Neural progenitor cell (in vitro differentiated cells): Measurements from ENCODE around the gene KRT77. TPM values are rescaled to one million over a fixed set of nuclear protein-coding genes. Genes with fewer than 3 reads are reported as not detected.

ENCODE experiments used
- DNase-seq: peaks from one replicate; pipeline ENCODE4 v3.0.0-alpha.2; 2016; ENCODE audit warnings: low spot score
- H2AFZ ChIP-seq: fragments of 200-600 bp; sonication (generic); replicated peaks from 2 replicates; pipeline ENCODE4 v1.6.1; 2016; ENCODE audit warnings: antibody characterized with exemption
- H3F3A ChIP-seq: fragments of 200-600 bp; sonication (generic); 2 replicates; pipeline ENCODE4 v1.6.1; 2016; ENCODE audit warnings: antibody characterized with exemption, low read depth
- H3K27ac ChIP-seq: fragments of 200-600 bp; sonication (generic); 2 replicates; pipeline ENCODE4 v1.5.1; 2016; ENCODE audit warnings: mild to moderate bottlenecking
- H3K27me3 ChIP-seq: fragments of 200-600 bp; sonication (generic); 2 replicates; pipeline ENCODE4 v1.6.1; 2016; ENCODE audit warnings: mild to moderate bottlenecking, moderate library complexity
- H3K36me3 ChIP-seq: fragments of 200-600 bp; sonication (generic); 2 replicates; pipeline ENCODE4 v1.5.1; 2016
- H3K4me1 ChIP-seq: fragments of 200-600 bp; sonication (generic); 2 replicates; pipeline ENCODE4 v1.6.1; 2016; ENCODE audit warnings: mixed run types
- H3K4me2 ChIP-seq: fragments of 200-600 bp; sonication (generic); 2 replicates; pipeline ENCODE4 v1.6.1; 2016
- H3K4me3 ChIP-seq: fragments of 200-600 bp; sonication (generic); 2 replicates; pipeline ENCODE4 v1.5.1; 2016
- H3K79me2 ChIP-seq: fragments of 200-600 bp; sonication (generic); 2 replicates; pipeline ENCODE4 v1.6.1; 2016; ENCODE audit warnings: low read depth
- H3K9ac ChIP-seq: fragments of 200-600 bp; sonication (generic); 2 replicates; pipeline ENCODE4 v1.6.1; 2016
- H3K9me3 ChIP-seq: fragments of 200-600 bp; sonication (generic); 2 replicates; pipeline ENCODE4 v1.5.1; 2016; ENCODE audit warnings: low read depth
- H4K20me1 ChIP-seq: fragments of 200-600 bp; sonication (generic); 2 replicates; pipeline ENCODE4 v1.6.1; 2016; ENCODE audit warnings: low read depth
- H3K27ac Mint-ChIP-seq: 3 replicates; pipeline ENCODE4 v1.8.0; 2021; ENCODE audit warnings: mixed read lengths
- H3K27me3 Mint-ChIP-seq: 2 replicates; pipeline ENCODE4 v1.8.0; 2022; ENCODE audit warnings: low read depth, mild to moderate bottlenecking, inconsistent platforms, moderate library complexity, mixed read lengths; ENCODE audit not compliant: insufficient read depth
- H3K36me3 Mint-ChIP-seq: 3 replicates; pipeline ENCODE4 v1.8.0; 2021; ENCODE audit warnings: mixed read lengths
- H3K4me1 Mint-ChIP-seq: 3 replicates; pipeline ENCODE4 v1.8.0; 2021; ENCODE audit warnings: mixed read lengths
- H3K4me3 Mint-ChIP-seq: 3 replicates; pipeline ENCODE4 v1.8.0; 2021; ENCODE audit warnings: mild to moderate bottlenecking, moderate library complexity, mixed read lengths
- H3K9me3 Mint-ChIP-seq: 3 replicates; pipeline ENCODE4 v1.8.0; 2020; ENCODE audit warnings: mixed read lengths
- EZH2 ChIP-seq: fragments of 200-600 bp; sonication (generic); IDR thresholded peaks from 2 replicates; pipeline ENCODE4 v1.6.1; 2017; ENCODE audit warnings: antibody characterized with exemption, mild to moderate bottlenecking, moderate library complexity
- EZH2phosphoT487 ChIP-seq: fragments of 200-600 bp; sonication (generic); IDR thresholded peaks from 2 replicates; pipeline ENCODE4 v1.6.1; 2017; ENCODE audit warnings: antibody characterized with exemption
- total RNA-seq: library from RNA; depleted of rRNA; stranded (reverse); fragments of >200 nt; gene quantifications from 2 replicates; pipeline ENCODE4 v1.2.3, GENCODE V29; 2015; ENCODE audit warnings: low replicate concordance
- TF ChIP-seq, protein P1 (sequence below): fragments of 200-600 bp; sonication (generic); IDR thresholded peaks from 2 replicates; pipeline ENCODE4 v1.5.1; 2017; ENCODE audit warnings: antibody characterized with exemption, mild to moderate bottlenecking

Gene KRT77
- total RNA-seq, 1 donor from 2014 or later: 0.47 TPM

DNA sequence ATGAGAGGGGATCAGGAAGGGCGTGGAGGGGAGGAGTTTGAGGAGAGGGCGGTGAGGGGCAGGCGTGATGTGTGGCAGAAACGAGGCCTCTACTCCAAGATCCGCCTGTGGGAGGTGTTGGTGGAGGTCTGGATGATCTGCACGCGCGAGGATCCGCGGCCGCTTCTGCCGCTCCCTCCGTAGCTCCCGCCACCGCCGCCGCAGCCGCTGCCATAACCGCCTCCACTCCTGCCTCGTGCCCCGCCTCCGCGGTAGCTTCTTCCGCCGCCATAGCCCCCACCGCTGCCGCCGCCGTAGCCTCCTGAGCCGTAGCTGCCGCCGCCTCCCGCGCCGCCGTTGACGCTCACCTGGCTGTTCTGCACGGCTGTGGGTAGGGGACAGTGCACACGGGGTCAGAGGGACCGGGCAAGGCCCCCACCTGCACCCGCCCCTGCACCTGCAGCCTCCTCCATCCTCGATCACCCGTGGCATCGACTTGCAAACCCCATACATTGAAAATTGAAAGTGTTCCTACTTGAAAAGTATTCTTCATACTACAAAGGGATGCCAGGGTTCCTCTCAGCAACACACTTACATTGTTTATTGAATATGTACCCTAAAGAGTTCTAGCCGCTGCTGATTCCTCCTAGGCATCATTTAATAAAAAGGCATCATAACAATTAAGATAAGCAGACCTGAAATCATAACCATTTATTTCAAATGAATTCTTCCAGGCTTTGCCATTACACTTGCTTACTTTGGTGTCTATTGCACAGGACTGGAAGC is 12.1 kb downstream of the KRT77 start:
- DNase-seq: peak; percentile 70
- TF ChIP-seq, protein P1, sequence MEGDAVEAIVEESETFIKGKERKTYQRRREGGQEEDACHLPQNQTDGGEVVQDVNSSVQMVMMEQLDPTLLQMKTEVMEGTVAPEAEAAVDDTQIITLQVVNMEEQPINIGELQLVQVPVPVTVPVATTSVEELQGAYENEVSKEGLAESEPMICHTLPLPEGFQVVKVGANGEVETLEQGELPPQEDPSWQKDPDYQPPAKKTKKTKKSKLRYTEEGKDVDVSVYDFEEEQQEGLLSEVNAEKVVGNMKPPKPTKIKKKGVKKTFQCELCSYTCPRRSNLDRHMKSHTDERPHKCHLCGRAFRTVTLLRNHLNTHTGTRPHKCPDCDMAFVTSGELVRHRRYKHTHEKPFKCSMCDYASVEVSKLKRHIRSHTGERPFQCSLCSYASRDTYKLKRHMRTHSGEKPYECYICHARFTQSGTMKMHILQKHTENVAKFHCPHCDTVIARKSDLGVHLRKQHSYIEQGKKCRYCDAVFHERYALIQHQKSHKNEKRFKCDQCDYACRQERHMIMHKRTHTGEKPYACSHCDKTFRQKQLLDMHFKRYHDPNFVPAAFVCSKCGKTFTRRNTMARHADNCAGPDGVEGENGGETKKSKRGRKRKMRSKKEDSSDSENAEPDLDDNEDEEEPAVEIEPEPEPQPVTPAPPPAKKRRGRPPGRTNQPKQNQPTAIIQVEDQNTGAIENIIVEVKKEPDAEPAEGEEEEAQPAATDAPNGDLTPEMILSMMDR: no peak
- peak; percentile 50 for TF ChIP-seq EZH2
- TF ChIP-seq EZH2phosphoT487: peak; percentile 38
- H3K36me3 ChIP-seq: no peaks in the 10 kb centered on the region
- H3K27ac Mint-ChIP-seq: no peak overlapping the region
- peaks cover 17% of the 10 kb centered on the region for H3K4me1 Mint-ChIP-seq
- H3K36me3 Mint-ChIP-seq: no peaks in the 10 kb centered on the region
- H3K9ac ChIP-seq: no peak overlapping the region
- peaks cover 67% of the 10 kb centered on the region for H3K27me3 ChIP-seq
- no peaks in the 10 kb centered on the region for H3K9me3 ChIP-seq
- peak overlapping the region; percentile 80 for H3K4me2 ChIP-seq
- H3K27me3 Mint-ChIP-seq: peaks cover 34% of the 10 kb centered on the region
- peak overlapping the region; percentile 75 for H3K4me3 Mint-ChIP-seq
- H3K9me3 Mint-ChIP-seq: no peaks in the 10 kb centered on the region
- H3F3A ChIP-seq: peaks cover 8% of the 10 kb centered on the region
- no peak overlapping the region for H3K27ac ChIP-seq
- H4K20me1 ChIP-seq: no peaks in the 10 kb centered on the region
- peak overlapping the region; percentile 39 for H3K4me3 ChIP-seq
- H3K79me2 ChIP-seq: no peaks in the 10 kb centered on the region
- H2AFZ ChIP-seq: peak overlapping the region; percentile 96
- H3K4me1 ChIP-seq: peaks cover 8% of the 10 kb centered on the region

DNA sequence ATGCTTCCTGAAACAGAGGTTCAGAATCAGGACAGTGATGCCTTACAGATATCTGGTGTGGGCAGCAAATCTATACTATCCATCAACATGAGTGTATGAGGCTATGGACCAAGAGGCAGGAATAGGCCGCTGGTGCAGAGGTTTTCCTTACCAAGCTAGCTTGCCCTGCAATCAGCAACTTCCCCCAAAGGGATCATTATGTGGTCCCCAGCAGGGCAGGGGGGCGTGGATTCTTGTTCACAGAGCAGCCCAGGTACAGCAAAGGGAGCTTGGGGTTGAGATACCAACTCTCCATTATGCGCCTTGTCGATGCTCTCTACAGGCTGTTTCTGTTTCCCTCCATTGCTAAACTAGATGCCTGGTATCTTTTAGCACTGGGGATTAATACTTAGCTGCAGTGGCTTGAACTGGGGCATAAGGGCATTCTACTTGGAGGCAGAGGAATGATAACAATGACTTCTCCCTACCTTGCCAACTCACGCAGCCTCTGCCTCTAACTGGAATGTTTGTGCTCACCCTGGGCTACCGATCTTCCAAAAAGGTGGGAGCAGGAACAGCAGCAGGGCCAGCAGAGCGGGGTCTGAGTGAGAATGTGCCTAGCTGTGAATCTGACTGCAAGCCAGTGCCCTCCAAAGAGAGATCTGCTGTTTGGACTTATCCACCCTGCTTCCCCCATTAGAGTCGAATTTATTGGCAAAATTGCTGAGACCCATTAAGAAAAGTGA is 12.8 kb downstream of the KRT77 start:
- Histone ChIP-seq H3K4me3 (peak overlapping the region; percentile 39), H4K20me1 (no peaks in the 10 kb centered on the region), H3K9me3 (no peaks in the 10 kb centered on the region), H3K27ac (no peak overlapping the region), H3K36me3 (no peaks in the 10 kb centered on the region), H3K27me3 (peaks cover 70% of the 10 kb centered on the region), H3K9ac (no peak overlapping the region), H3K4me2 (peak overlapping the region; percentile 80), H2AFZ (peak overlapping the region; percentile 96), H3K4me1 (peaks cover 8% of the 10 kb centered on the region), H3K79me2 (no peaks in the 10 kb centered on the region), H3F3A (peaks cover 8% of the 10 kb centered on the region)
- Mint-ChIP-seq H3K27ac (no peak overlapping the region), H3K36me3 (no peaks in the 10 kb centered on the region), H3K4me1 (peaks cover 17% of the 10 kb centered on the region), H3K9me3 (no peaks in the 10 kb centered on the region), H3K27me3 (peaks cover 34% of the 10 kb centered on the region), H3K4me3 (peak overlapping the region; percentile 75)
- TF ChIP-seq, protein P1: no peak
- TF ChIP-seq EZH2: no peak
- TF ChIP-seq EZH2phosphoT487: no peak
- DNase-seq: peak; percentile 10

DNA sequence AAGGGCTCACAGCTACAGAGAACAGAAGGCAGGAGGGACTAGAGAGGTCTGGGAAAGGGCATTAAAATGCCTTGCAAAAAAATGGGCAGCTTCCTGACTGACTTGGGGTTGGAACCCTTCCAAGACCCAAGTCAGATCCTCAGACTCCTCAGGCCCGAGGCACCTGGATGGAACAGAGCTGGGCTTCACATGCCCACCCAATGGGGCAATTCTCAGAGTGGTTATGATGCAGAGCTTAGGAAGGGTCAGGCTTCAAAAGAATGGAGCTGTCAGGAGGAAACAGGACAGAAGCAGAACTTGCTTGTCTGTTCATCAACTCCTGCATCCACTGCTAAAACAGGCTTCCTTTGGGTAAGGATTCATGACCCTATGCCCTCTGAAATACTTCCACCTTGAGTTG is 13.4 kb downstream of the KRT77 start:
- H3K9ac ChIP-seq: no peak overlapping the region
- no peak for DNase-seq
- Mint-ChIP-seq H3K4me1 (peaks cover 17% of the 10 kb centered on the region), H3K4me3 (no peak overlapping the region), H3K27me3 (peaks cover 32% of the 10 kb centered on the region), H3K27ac (no peak overlapping the region), H3K36me3 (no peaks in the 10 kb centered on the region), H3K9me3 (no peaks in the 10 kb centered on the region)
- H3K4me3 ChIP-seq: no peak overlapping the region
- H3K9me3 ChIP-seq: no peaks in the 10 kb centered on the region
- TF ChIP-seq EZH2phosphoT487 (no peak), EZH2 (no peak)
- TF ChIP-seq, protein P1: no peak
- no peaks in the 10 kb centered on the region for H3K79me2 ChIP-seq
- H3K27me3 ChIP-seq: peaks cover 70% of the 10 kb centered on the region
- no peaks in the 10 kb centered on the region for H3K36me3 ChIP-seq
- no peak overlapping the region for H3K27ac ChIP-seq
- H3K4me2 ChIP-seq: no peak overlapping the region
- no peak overlapping the region for H2AFZ ChIP-seq
- no peaks in the 10 kb centered on the region for H4K20me1 ChIP-seq
- H3F3A ChIP-seq: peaks cover 8% of the 10 kb centered on the region
- H3K4me1 ChIP-seq: peaks cover 8% of the 10 kb centered on the region
